Karpas-422 (cell line): ENCODE data around the gene GPD1. TPM values are rescaled to one million over a fixed set of nuclear protein-coding genes. Genes with fewer than 3 reads are reported as not detected.
A peak's percentile ranks its signal among the peaks of the same experiment; 100 is the strongest.

Experiments used
- DNase-seq: peaks from one replicate; pipeline ENCODE4 v3.0.0-alpha.2; 2015
- H2AFZ ChIP-seq: fragments of 200-600 bp; sonication (generic); 2 replicates; pipeline ENCODE4 v1.6.1; 2014; ENCODE audit warnings: antibody characterized with exemption, low read length, mixed read lengths
- H3K27ac ChIP-seq: fragments of 200-600 bp; sonication (generic); 2 replicates; pipeline ENCODE4 v1.5.1; 2014; ENCODE audit warnings: mild to moderate bottlenecking, low read length, moderate library complexity
- H3K27me3 ChIP-seq: fragments of 200-600 bp; sonication (generic); 2 replicates; pipeline ENCODE4 v1.6.1; 2014; ENCODE audit warnings: low read length, mixed read lengths
- H3K36me3 ChIP-seq: fragments of 200-600 bp; sonication (generic); 2 replicates; pipeline ENCODE4 v1.6.1; 2014; ENCODE audit warnings: low read length, mixed read lengths; ENCODE audit not compliant: insufficient read depth
- H3K4me1 ChIP-seq: fragments of 200-600 bp; sonication (generic); 2 replicates; pipeline ENCODE4 v1.6.1; 2014; ENCODE audit warnings: mild to moderate bottlenecking, low read length, mixed read lengths
- H3K4me2 ChIP-seq: fragments of 200-600 bp; sonication (generic); 2 replicates; pipeline ENCODE4 v1.6.1; 2014; ENCODE audit warnings: low read length, low read depth, mild to moderate bottlenecking; ENCODE audit not compliant: poor library complexity, severe bottlenecking
- H3K4me3 ChIP-seq: fragments of 200-600 bp; sonication (generic); 2 replicates; pipeline ENCODE4 v1.5.1; 2014; ENCODE audit warnings: mild to moderate bottlenecking, antibody characterized with exemption, low read length, mixed read lengths
- H3K79me2 ChIP-seq: fragments of 200-600 bp; sonication (generic); 2 replicates; pipeline ENCODE4 v1.6.1; 2014; ENCODE audit warnings: mild to moderate bottlenecking, low read length, mixed read lengths
- H3K9ac ChIP-seq: fragments of 200-600 bp; sonication (generic); 2 replicates; pipeline ENCODE4 v1.6.0; 2014; ENCODE audit warnings: low read length
- H3K9me2 ChIP-seq: fragments of 200-600 bp; sonication (generic), shearing (Covaris generic); replicated peaks from 2 replicates; pipeline ENCODE4 v1.6.0; 2014; ENCODE audit warnings: mild to moderate bottlenecking, low read length, moderate library complexity; ENCODE audit not compliant: insufficient read depth
- H3K9me3 ChIP-seq: fragments of 300-700, 200-600 bp; sonication (generic); 2 replicates; pipeline ENCODE4 v1.6.1; 2014; ENCODE audit warnings: low read length, mixed read lengths
- H4K20me1 ChIP-seq: fragments of 200-600 bp; sonication (generic); 2 replicates; pipeline ENCODE4 v1.6.1; 2014; ENCODE audit warnings: mild to moderate bottlenecking, antibody characterized with exemption, low read length, low read depth; ENCODE audit not compliant: insufficient read depth
- total RNA-seq: library from RNA; depleted of rRNA; stranded (reverse); fragments of >200 nt; shearing (Covaris generic); gene quantifications from 2 replicates; pipeline ENCODE4 v1.2.3, GENCODE V29; 2014; ENCODE audit warnings: low replicate concordance

GPD1 gene
- total RNA-seq, 1 experiment from 2014 or later, result 1.0 TPM

- H3K79me2 ChIP-seq, result peaks cover 44% of the 10 kb centered on the region
- 0 out of 2 replicates have a peak, but pooled peaks cover 2% of the 10 kb centered on the region for H4K20me1 ChIP-seq
- H3K4me1 ChIP-seq, result peaks cover 31% of the 10 kb centered on the region
- H3K4me2 ChIP-seq, result peak within 1 kb of the TSS; percentile 99
- H3K4me3 ChIP-seq, result peak within 1 kb of the TSS; percentile 99
- H3K27ac ChIP-seq, result peak within 1 kb of the TSS; percentile 96
- no peaks in the 10 kb centered on the region for H3K27me3 ChIP-seq
- no peak within 1 kb of the TSS; the same call in 1 of the 2 replicates for H2AFZ ChIP-seq
- H3K9ac ChIP-seq, result peak within 1 kb of the TSS; percentile 94
- peak; percentile 100 for DNase-seq
- H3K9me2 ChIP-seq, result no peaks in the 10 kb centered on the region
- H3K36me3 ChIP-seq, result peaks cover 14% of the 10 kb centered on the region; the same call in 1 of the 2 replicates
- H3K9me3 ChIP-seq, result no peaks in the 10 kb centered on the region
These were observed 8.1 kb downstream of the GPD1 start, which contains the start of gene COX14 for GRCh38 chr12:50111693-50112455. Gene COX14 (plus strand): TSS chr12:50112236. CDS start chr12:50120044, 7,808 bp downstream.

- Histone ChIP-seq H3K9me2 (no peaks in the 10 kb centered on the region), H3K9ac (peak overlapping the region; percentile 94), H3K4me1 (peaks cover 31% of the 10 kb centered on the region), H3K4me3 (peak overlapping the region; percentile 99), H2AFZ (no peak overlapping the region), H3K27ac (peak overlapping the region; percentile 78), H3K27me3 (no peaks in the 10 kb centered on the region), H3K36me3 (peaks cover 14% of the 10 kb centered on the region; the same call in 1 of the 2 replicates), H3K9me3 (no peaks in the 10 kb centered on the region), H4K20me1 (0 out of 2 replicates have a peak, but pooled peaks cover 2% of the 10 kb centered on the region), H3K4me2 (peak overlapping the region; percentile 81), H3K79me2 (peaks cover 51% of the 10 kb centered on the region)
- peak; percentile 75 for DNase-seq
These were observed 8.8 kb downstream of the GPD1 start for GRCh38 chr12:50112456-50113218.

GRCh38 chr12:50117057-50117622 is 13.3 kb downstream of the GPD1 start:
- peaks cover 80% of the 10 kb centered on the region for H3K79me2 ChIP-seq
- no peaks in the 10 kb centered on the region for H3K27me3 ChIP-seq
- no peak overlapping the region for H3K4me3 ChIP-seq
- H2AFZ ChIP-seq, result no peak overlapping the region
- H3K9ac ChIP-seq, result no peak overlapping the region
- peaks cover 6% of the 10 kb centered on the region for H3K4me1 ChIP-seq
- no peaks in the 10 kb centered on the region for H3K9me3 ChIP-seq
- no peak for DNase-seq
- H3K36me3 ChIP-seq, result peaks cover 34% of the 10 kb centered on the region
- H3K27ac ChIP-seq, result no peak overlapping the region
- no peaks in the 10 kb centered on the region for H3K9me2 ChIP-seq
- no peak overlapping the region for H3K4me2 ChIP-seq
- 0 out of 2 replicates have a peak, but pooled peaks cover 2% of the 10 kb centered on the region for H4K20me1 ChIP-seq

- H3K4me2 ChIP-seq, result no peak overlapping the region
- H3K79me2 ChIP-seq, result peaks cover 76% of the 10 kb centered on the region
- H3K27me3 ChIP-seq, result no peaks in the 10 kb centered on the region
- DNase-seq, result no peak
- no peaks in the 10 kb centered on the region for H4K20me1 ChIP-seq
- H3K27ac ChIP-seq, result no peak overlapping the region
- H3K9me2 ChIP-seq, result no peaks in the 10 kb centered on the region
- no peaks in the 10 kb centered on the region for H3K4me1 ChIP-seq
- no peak overlapping the region for H3K4me3 ChIP-seq
- H3K9ac ChIP-seq, result no peak overlapping the region
- H3K9me3 ChIP-seq, result no peaks in the 10 kb centered on the region
- no peak overlapping the region for H2AFZ ChIP-seq
- peaks cover 39% of the 10 kb centered on the region for H3K36me3 ChIP-seq
These were observed 15.6 kb downstream of the GPD1 start for GRCh38 chr12:50119387-50119786.

GRCh38 chr12:50120521-50120920 is 16.7 kb downstream of the GPD1 start:
- Histone ChIP-seq H2AFZ (no peak overlapping the region), H3K27ac (no peak overlapping the region), H3K36me3 (peaks cover 37% of the 10 kb centered on the region), H3K4me3 (no peak overlapping the region), H3K9me3 (no peaks in the 10 kb centered on the region), H3K4me2 (no peak overlapping the region), H3K9me2 (no peaks in the 10 kb centered on the region), H3K4me1 (no peaks in the 10 kb centered on the region), H3K79me2 (peaks cover 70% of the 10 kb centered on the region), H4K20me1 (no peaks in the 10 kb centered on the region), H3K9ac (no peak overlapping the region), H3K27me3 (no peaks in the 10 kb centered on the region)
- DNase-seq, result no peak

GRCh38 chr12:50120953-50121352 is 17.1 kb downstream of the GPD1 start:
- no peaks in the 10 kb centered on the region for H3K27me3 ChIP-seq
- no peaks in the 10 kb centered on the region for H3K4me1 ChIP-seq
- H3K9me3 ChIP-seq, result no peaks in the 10 kb centered on the region
- no peaks in the 10 kb centered on the region for H3K9me2 ChIP-seq
- peaks cover 34% of the 10 kb centered on the region for H3K36me3 ChIP-seq
- H3K4me3 ChIP-seq, result no peak overlapping the region
- H3K27ac ChIP-seq, result no peak overlapping the region
- H2AFZ ChIP-seq, result no peak overlapping the region
- no peaks in the 10 kb centered on the region for H4K20me1 ChIP-seq
- no peak overlapping the region for H3K9ac ChIP-seq
- no peak for DNase-seq
- H3K79me2 ChIP-seq, result peaks cover 68% of the 10 kb centered on the region
- H3K4me2 ChIP-seq, result no peak overlapping the region

GRCh38 chr12:50121641-50122040 is 17.8 kb downstream of the GPD1 start:
- H3K9me2 ChIP-seq, result no peaks in the 10 kb centered on the region
- no peak overlapping the region for H3K4me2 ChIP-seq
- DNase-seq, result no peak
- no peaks in the 10 kb centered on the region for H4K20me1 ChIP-seq
- peaks cover 28% of the 10 kb centered on the region for H3K36me3 ChIP-seq
- H3K27me3 ChIP-seq, result no peaks in the 10 kb centered on the region
- no peaks in the 10 kb centered on the region for H3K9me3 ChIP-seq
- no peak overlapping the region for H3K27ac ChIP-seq
- no peaks in the 10 kb centered on the region for H3K4me1 ChIP-seq
- H3K79me2 ChIP-seq, result peaks cover 62% of the 10 kb centered on the region
- no peak overlapping the region for H3K4me3 ChIP-seq
- H2AFZ ChIP-seq, result no peak overlapping the region
- no peak overlapping the region for H3K9ac ChIP-seq

GRCh38 chr12:50123203-50123602 is 19.4 kb downstream of the GPD1 start:
- Histone ChIP-seq H3K79me2 (peaks cover 56% of the 10 kb centered on the region), H3K4me3 (no peak overlapping the region), H3K36me3 (peaks cover 34% of the 10 kb centered on the region), H3K9me2 (no peaks in the 10 kb centered on the region), H3K27ac (no peak overlapping the region), H3K4me2 (no peak overlapping the region), H2AFZ (no peak overlapping the region), H3K9ac (no peak overlapping the region), H3K4me1 (no peaks in the 10 kb centered on the region), H3K27me3 (no peaks in the 10 kb centered on the region), H4K20me1 (no peaks in the 10 kb centered on the region), H3K9me3 (no peaks in the 10 kb centered on the region)
- DNase-seq, result no peak
